Fibroblast of lung (primary cell): ENCODE results near the gene NUP93. TPM values are rescaled to one million over a fixed set of nuclear protein-coding genes. Genes with fewer than 3 reads are reported as not detected.

Experiments used
- DNase-seq, 2 donors: peaks; one replicate each; pipeline versions ENCODE4 v3.0.0 to v3.0.0-alpha.2; 2010; ENCODE audit warnings: low read depth in 2 of 2
- H2AFZ ChIP-seq: 2 replicates; pipeline ENCODE4 v1.5.1; 2012; ENCODE audit warnings: low read length, control low read depth, inconsistent platforms
- H3K27ac ChIP-seq: 2 replicates; pipeline ENCODE4 v1.5.1; 2011; ENCODE audit warnings: low read length, control low read depth; ENCODE audit not compliant: insufficient read depth
- H3K27me3 ChIP-seq: 2 replicates; pipeline ENCODE4 v1.5.1; 2011; ENCODE audit warnings: mild to moderate bottlenecking, low read length; ENCODE audit not compliant: control insufficient read depth, insufficient read depth
- H3K36me3 ChIP-seq: 2 replicates; pipeline ENCODE4 v1.5.1; 2011; ENCODE audit warnings: low read length; ENCODE audit not compliant: control insufficient read depth, insufficient read depth
- H3K4me1 ChIP-seq: 2 replicates; pipeline ENCODE4 v1.5.1; 2011; ENCODE audit warnings: low read length; ENCODE audit not compliant: control insufficient read depth, insufficient read depth; ENCODE audit errors: extremely low read depth
- H3K4me2 ChIP-seq: 2 replicates; pipeline ENCODE4 v1.5.1; 2011; ENCODE audit warnings: low read length, control low read depth; ENCODE audit not compliant: insufficient read depth; ENCODE audit errors: extremely low read depth
- H3K4me3 ChIP-seq, 4 experiments: fragments of 200-600 bp in 1 of 4; sonication (generic) in 1 of 4; replicated peaks in 1 of 4; 2 replicates each; pipeline ENCODE4 v1.5.1; 2011 to 2016; ENCODE audit warnings: low read length in 4 of 4, low read depth in 3 of 4, mild to moderate bottlenecking in 3 of 4, control low read depth in 2 of 4, inconsistent platforms in 1 of 4, mixed read lengths in 1 of 4; ENCODE audit not compliant: insufficient read depth in 1 of 4; ENCODE audit errors: control extremely low read depth in 1 of 4
- H3K79me2 ChIP-seq: 2 replicates; pipeline ENCODE4 v1.5.1; 2012; ENCODE audit warnings: mild to moderate bottlenecking, low read length, inconsistent platforms; ENCODE audit not compliant: control insufficient read depth, insufficient read depth
- H3K9ac ChIP-seq: 2 replicates; pipeline ENCODE4 v1.5.1; 2011; ENCODE audit warnings: mild to moderate bottlenecking, low read length, control low read depth; ENCODE audit not compliant: insufficient read depth
- H3K9me3 ChIP-seq: 2 replicates; pipeline ENCODE4 v1.5.1; 2012; ENCODE audit warnings: low read depth, low read length; ENCODE audit not compliant: control insufficient read depth, insufficient read depth
- H4K20me1 ChIP-seq: 2 replicates; pipeline ENCODE4 v1.5.1; 2011; ENCODE audit warnings: low read length; ENCODE audit not compliant: control insufficient read depth, insufficient read depth; ENCODE audit errors: extremely low read depth
- CTCF ChIP-seq, 2 donors: IDR thresholded peaks in 1 of 2; conservative IDR thresholded peaks in 1 of 2; 1 replicate in 1 of 2; 2 replicates in 1 of 2; pipeline ENCODE4 v1.5.1; 2011 to 2012; ENCODE audit warnings: low read length in 2 of 2, control low read depth in 1 of 2, inconsistent platforms in 1 of 2, low read depth in 1 of 2, mild to moderate bottlenecking in 1 of 2
- EZH2 ChIP-seq: IDR thresholded peaks from 2 replicates; pipeline ENCODE4 v1.5.1; 2012; ENCODE audit warnings: low read length, control low read depth, mild to moderate bottlenecking; ENCODE audit errors: missing control alignments
- polyA plus RNA-seq, 2 donors: library from polyadenylated mRNA; depleted of rRNA in 1 of 2; stranded (reverse) in 1 of 2; unstranded in 1 of 2; fragments of >200 nt; gene quantifications; 2 replicates each; pipeline ENCODE4 v1.2.1, GENCODE V29; 2011 to 2012; ENCODE audit warnings: missing spikeins in 1 of 2
- total RNA-seq: library from RNA; depleted of rRNA; stranded (reverse); fragments of >200 nt; gene quantifications from 2 replicates; pipeline ENCODE4 v1.2.1, GENCODE V29; 2014

NUP93 gene
- total and polyA plus RNA-seq, 2 donors (not counting 1 experiment from before 2014, with no cell fraction given): 37.6 to 42.9 TPM

GRCh38 chr16:56728027-56728426 lies 1.9 kb upstream of the NUP93 start:
- H3K4me1 ChIP-seq: peaks cover 4% of the 10 kb centered on the region
- H4K20me1 ChIP-seq: no peaks in the 10 kb centered on the region
- no peak overlapping the region for H3K4me3 ChIP-seq
- H3K4me2 ChIP-seq: no peak overlapping the region
- no peaks in the 10 kb centered on the region for H3K36me3 ChIP-seq
- TF ChIP-seq CTCF (conservative IDR thresholded peaks at IDR 0.05 in 1 of 2, IDR thresholded peaks at IDR 0.05 in 1 of 2; ENCODE audit: low read depth in 1 of 2, low read length in 2 of 2): no peak
- no peak for TF ChIP-seq EZH2
- peaks cover 29% of the 10 kb centered on the region for H3K79me2 ChIP-seq
- no peaks in the 10 kb centered on the region for H3K27me3 ChIP-seq
- H3K9me3 ChIP-seq: no peaks in the 10 kb centered on the region
- DNase-seq: no peak
- H3K9ac ChIP-seq: no peak overlapping the region
- no peak overlapping the region for H3K27ac ChIP-seq
- no peak overlapping the region for H2AFZ ChIP-seq

- no peak for TF ChIP-seq CTCF (conservative IDR thresholded peaks at IDR 0.05 in 1 of 2, IDR thresholded peaks at IDR 0.05 in 1 of 2; ENCODE audit: low read depth in 1 of 2, low read length in 2 of 2)
- TF ChIP-seq EZH2: no peak
- Histone ChIP-seq H4K20me1 (no peaks in the 10 kb centered on the region), H3K27me3 (no peaks in the 10 kb centered on the region), H3K4me1 (peaks cover 4% of the 10 kb centered on the region), H3K4me3 (peak overlapping the region; percentile 65 to 94 (median 70)), H3K4me2 (peak overlapping the region; percentile 99), H2AFZ (peak overlapping the region; percentile 93), H3K9ac (peak overlapping the region; percentile 60), H3K36me3 (no peaks in the 10 kb centered on the region), H3K79me2 (peaks cover 39% of the 10 kb centered on the region), H3K27ac (peak overlapping the region; percentile 93), H3K9me3 (no peaks in the 10 kb centered on the region)
- DNase-seq: peak in 1 of 2 donors; percentile 16
Measured at GRCh38 chr16:56728980-56729734, 772 bp upstream of the NUP93 start.

- TF ChIP-seq EZH2 (no peak), CTCF (conservative IDR thresholded peaks at IDR 0.05 in 1 of 2, IDR thresholded peaks at IDR 0.05 in 1 of 2; ENCODE audit: low read depth in 1 of 2, low read length in 2 of 2) (no peak)
- Histone ChIP-seq H4K20me1 (no peaks in the 10 kb centered on the region), H3K4me1 (peaks cover 4% of the 10 kb centered on the region), H3K4me2 (no peak overlapping the region), H3K9ac (no peak overlapping the region), H3K36me3 (no peaks in the 10 kb centered on the region), H3K4me3 (no peak overlapping the region), H3K9me3 (no peaks in the 10 kb centered on the region), H3K27ac (no peak overlapping the region), H3K27me3 (no peaks in the 10 kb centered on the region), H2AFZ (no peak overlapping the region), H3K79me2 (peaks cover 61% of the 10 kb centered on the region)
- no peak for DNase-seq
Measured at GRCh38 chr16:56732366-56732765, 2.4 kb downstream of the NUP93 start.
